ENCODE data around the gene TSPAN9.

Gene TSPAN9

DNA sequence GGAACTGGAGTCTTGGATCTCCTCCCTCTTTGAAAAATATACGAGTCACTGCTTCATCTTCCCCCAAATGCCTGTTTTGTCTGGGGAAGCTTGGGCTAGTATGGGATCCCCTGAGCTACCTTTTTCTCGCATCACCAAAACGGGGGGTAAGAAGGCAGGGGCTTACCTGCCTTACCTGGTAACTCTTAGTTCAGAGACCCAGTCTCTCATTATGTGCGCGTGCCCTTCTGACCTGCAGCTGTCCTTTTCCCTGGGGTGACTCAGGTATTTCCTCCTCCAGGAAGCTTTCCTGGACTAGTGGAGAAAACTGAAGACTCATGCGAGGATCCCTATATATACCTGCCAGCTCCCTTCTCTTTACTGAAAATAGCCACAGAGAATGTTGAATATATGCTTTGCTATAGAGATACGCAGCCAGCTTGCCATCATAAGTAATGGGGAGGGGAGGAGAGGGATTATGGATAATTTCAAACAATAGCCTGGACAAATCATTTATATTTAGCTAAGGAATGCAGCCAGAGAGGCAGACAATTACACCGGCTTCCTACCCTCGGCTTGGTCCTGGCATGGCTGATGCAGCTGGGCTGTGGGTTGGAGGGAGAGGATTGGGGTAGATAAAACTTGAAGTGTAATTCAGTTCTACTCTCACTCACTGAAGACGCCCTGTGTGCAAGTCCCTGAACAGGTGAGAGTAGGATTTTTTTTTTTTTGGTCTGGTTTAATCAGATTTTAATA is 1.1 kb downstream of the TSPAN9 start:
- DNase-seq: no peak

DNA sequence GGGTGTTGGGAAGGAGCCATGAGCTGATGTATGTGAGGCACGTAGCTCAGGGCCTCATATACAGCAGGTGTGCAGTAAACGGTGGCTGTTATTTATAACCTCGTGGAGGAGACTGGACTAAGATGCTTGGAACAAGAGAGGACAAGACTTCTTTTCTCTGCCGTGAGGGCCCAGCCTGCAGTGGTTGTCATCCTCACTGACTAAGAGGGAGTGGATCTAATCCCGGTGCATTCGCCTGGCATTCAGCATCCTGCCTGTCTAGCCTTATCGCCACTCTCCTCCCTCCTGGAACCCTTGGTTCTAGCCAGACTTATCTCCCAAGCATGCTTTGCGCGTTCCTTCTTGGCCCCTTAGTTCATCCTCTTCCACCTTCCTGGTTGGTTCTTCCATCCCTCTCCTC is 3.9 kb downstream of the TSPAN9 start:
- no peak for DNase-seq

DNA sequence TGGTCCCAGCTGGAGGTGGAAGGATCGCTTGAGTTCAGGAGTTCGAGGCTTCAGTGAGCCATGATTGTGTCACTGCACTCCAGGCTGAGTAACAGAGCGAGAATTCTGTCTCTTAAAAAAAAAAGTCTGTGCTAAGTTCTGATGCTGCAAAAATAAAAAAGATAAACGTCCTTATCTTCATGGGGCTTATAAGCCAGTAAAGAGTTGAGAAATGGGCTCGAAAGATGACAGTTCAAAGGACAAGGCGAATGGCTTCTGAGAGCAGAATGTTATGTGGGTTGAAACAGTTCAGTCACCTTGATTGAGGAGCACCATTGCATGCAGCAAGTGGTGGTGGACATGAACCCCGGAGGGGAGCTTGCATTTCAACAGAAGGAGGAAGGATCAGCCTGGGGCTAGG is 4.7 kb downstream of the TSPAN9 start:
- no peak for DNase-seq

DNA sequence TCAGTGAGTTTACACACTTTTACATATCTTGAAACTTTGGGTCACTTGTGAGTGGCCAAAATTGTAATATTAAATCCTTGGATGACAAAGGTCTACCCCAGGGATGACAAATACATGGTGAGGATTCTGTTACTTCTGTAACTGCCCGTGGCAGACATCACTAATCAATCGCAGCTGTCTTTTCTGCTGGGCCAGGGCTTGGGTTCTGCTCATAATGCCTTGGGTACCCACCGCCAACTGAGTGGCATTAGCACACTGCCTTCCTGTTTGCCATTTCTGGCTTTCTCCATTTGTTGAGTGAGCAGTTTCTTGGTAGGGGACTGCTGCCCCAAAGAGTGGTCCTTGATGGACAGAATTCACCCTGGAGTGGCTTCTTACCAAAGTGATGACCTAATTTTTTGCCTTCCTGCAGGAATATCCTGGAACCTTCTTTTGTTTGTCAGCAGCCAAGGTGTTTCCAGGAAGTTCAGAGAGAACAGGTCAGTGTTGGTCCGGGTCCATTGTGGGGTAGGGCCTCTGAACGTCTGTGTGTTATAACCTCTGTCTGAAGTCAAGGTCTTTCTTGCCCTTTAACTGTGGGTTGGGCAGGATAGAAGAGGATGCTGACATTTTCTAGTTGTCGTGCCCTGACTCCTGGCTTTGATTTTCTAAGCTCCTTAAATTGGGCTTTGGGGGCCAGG is 6.2 kb downstream of the TSPAN9 start:
- DNase-seq: no peak

DNA sequence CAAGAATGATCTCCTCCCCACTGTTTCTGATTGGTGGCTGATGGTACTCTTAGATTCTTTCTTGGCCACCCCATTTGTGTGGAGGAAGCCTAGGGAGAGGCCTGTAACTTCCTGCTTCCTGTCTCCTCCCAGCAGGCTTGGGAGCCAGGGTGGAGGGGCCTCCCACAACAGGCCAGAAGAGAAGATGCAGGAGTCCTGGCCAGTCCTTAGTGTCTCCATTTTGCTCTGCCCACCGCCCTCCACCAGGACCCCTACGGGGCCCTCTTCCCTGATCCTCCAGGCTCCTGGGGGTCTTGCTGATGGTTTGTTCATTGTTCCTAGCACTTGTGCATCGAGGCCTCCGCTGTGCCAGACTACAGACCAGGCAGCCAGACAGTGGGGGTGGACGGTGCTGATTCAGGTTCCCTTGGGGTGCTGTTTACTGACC is 6.8 kb downstream of the TSPAN9 start:
- no peak for DNase-seq

DNA sequence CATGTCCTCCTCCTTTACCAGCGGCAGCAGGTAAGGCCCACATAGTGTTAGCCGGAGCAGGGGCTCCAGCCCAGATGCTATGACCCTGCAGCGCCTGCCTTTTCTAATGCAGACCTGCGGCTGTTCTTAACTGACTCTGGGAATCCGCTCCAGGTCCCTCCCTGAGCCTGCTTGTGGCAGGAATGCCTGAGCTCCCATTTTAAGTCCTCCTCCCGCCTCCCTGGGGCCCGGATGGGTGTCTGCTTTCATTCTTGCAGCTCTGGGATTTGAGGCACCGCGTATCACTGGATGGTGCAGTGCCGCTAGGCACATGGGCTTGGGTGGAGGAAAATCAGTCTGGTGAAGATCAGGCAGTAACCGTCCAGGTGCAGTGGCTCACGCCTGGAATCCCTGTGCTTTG is 7.6 kb downstream of the TSPAN9 start:
- DNase-seq: no peak

DNA sequence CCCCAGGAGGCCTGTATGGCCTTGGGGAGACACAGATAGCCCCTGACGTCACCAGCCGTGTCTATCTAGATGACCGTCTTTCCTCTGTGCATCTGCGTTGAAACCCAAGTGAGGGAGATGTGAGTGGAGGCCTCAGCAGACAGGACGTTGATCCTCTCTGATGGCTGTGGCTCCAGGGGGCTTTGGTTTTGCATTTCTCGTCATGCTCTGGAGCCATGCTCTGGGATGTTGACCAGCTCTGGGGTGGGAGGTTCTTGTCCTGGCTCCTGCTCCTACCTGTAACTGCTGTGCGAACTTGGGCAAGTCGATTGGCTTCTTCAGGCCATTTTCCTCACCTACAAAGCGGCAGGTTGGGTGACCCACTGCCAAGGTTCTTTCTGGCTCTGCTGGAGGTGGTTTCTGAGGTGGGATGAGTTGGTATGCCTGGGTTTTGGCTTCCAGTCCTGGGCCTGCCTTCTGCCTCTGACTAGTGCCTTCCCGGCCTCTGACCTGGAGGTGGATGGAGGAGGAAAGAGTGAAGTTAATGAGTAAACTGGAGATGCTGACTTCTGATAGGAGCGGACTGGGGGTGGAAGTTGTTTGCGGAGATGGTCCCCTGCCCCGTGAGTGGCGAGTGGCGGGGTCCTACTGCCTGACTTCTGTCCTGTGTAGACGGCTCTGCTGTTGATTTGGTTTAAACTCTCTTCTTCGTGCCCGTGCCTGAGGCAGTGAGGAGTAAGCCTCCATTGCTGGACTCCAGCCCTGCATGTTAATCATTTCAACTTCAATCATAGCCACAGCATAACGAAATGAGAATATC is 8.4 kb downstream of the TSPAN9 start:
- DNase-seq: no peak

DNA sequence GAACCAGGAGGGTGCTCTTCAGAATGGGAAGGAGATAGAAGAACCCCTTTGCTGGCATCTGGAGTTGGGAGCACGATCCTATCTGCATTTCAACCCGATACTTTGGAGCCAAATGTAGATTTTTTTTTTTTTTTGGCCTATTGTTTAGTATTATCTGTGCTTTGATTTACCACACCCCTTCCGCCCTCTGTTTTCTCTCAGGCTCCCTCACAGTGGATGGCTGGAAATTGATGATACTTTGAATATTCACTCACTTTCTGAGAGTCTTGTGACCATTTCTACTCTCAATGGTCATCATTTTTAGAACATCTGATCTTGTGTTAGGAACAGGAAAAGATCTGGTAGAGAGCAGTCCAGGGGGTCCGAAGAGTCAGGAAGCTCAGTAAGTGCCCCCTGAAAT is 9.0 kb downstream of the TSPAN9 start:
- DNase-seq: no peak

DNA sequence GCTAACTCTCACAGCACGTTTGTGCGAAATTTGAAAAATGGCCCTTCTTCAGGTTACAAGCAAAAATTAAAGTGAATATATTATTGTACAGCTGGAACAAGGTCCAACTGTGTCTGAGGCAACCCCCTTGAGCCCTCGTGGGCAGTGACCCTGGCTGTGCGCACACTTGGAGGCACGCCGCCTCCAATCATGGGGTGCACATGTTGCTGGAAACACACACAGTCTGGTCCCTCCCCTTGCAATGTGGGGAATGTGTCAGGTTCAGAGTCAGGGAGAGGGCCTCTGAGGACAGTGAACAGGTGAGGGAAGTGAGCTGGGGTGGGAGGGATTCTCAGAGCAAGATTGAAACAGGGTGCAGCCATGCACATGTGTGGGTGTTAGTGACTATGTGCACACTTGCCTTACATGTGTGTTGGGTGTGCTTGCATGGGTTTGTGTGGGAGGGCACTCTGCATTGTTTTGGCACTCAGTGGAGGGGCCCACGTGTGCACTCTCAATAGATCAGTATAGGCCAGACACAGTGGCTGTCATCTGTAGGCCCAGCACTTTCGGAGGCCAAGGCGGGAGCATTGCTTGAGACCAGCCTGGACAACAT is 9.6 kb downstream of the TSPAN9 start:
- DNase-seq: no peak

DNA sequence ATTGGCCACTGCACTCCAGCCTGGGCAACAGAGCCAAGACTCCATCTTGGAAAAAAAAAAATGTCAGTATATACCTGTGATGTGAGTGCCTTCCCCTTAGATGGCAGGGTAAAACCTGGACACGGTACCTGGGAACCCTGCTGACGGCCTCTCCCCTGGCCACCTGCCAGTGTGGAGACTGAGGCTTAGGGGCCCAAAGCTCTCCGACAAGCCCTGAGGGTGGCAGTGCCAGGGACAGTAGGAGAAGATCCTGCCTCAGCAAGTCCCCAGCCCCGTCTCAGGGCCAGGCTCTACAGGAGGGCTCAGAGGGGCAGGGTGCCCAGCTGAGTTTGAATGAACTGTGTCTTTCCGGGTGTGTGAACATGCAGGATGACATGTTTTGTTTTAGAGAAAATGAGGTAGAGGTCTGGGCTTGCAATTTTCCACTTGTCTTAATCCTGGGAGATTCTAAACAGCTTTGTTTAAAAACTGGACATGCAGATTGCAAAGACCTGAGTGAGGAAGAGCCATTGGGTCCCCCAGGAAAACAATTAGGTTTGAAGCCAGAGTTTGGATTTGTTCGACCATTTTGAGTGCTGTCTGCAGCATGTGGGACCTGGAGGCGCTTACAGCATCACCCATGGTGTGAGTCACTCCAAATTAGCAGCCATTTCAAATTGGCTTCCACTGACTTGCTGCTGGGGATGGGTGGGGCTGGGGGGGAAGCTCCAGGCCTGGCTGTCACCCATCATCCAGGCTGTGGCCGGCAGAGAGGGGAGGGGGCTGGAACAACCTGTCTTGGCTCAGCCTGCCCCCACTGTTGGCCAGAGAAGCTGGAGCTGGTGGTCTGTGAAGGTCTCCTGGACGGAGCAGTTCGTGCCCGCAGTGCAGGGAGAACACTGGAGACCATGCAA is 10.8 kb downstream of the TSPAN9 start:
- DNase-seq: no peak

DNA sequence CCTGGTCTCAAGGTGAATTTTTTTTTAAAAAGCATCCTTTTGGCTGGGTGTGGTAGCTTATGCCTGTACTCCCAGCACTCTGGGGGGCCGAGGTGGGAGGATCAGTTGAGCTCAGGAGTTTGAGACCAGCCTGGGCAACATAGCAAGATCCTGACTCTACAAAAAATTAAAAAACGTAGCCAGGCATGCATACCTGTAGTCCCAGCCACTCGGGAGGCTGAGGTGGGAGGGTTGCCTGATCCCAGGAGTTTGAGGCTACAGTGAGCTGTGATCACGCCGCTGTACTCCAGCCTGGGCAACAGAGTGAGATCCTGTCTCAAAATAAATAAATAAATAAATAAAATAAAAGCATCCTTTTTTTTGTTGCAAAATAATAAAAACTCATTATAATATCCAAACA is 12.4 kb downstream of the TSPAN9 start:
- DNase-seq: no peak

DNA sequence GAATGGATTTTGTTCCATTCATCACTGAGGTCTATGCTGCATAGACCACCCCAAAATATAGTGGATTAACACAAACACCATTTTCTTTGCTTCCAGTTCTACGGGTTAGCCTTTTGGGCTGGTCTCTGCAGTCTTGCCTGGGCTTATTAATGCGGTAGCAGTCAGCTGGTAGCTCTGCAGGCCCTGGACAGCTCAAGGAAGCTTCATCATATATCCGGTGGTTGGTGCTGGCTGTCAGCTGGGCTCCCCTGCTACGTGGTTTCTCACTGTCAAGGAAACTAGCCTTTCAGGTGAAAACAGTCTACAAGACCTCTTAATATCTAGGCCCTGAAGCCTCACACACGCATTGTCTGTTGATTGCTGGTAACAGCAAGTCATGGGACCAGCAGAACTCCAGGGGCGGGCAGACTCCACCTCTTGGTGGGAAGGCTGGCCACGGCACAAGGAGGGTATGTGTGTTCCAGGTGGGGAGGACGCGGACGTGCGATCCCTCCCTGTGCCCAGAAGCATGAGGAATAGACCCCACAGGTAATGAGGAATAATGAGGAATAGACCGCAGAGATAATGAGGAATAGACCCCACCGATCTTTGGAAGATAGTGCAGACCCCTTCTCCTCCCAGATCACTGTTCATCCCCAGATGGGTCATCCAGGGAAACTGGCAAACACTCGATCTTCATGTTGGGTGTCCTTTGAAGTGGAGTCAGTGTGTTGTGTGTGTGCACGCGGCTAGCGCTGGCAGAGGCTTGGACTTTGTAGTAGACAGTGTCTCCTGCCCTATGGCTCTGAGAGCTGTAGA is 13.3 kb downstream of the TSPAN9 start:
- no peak for DNase-seq

DNA sequence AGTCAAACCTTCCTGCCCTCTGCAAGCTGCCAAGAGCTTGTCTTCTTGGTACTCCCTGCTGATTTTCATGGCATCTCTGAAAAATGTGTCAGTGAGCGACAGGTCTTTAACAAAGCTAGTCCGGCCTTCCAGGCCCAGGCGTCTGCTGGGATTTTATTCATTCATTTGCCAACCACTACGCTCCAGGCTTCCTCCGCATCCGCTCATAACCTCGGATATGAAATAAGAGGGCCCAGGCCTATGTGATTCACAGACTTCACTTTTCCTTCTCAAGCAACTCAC is 13.8 kb downstream of the TSPAN9 start:
- no peak for DNase-seq

DNA sequence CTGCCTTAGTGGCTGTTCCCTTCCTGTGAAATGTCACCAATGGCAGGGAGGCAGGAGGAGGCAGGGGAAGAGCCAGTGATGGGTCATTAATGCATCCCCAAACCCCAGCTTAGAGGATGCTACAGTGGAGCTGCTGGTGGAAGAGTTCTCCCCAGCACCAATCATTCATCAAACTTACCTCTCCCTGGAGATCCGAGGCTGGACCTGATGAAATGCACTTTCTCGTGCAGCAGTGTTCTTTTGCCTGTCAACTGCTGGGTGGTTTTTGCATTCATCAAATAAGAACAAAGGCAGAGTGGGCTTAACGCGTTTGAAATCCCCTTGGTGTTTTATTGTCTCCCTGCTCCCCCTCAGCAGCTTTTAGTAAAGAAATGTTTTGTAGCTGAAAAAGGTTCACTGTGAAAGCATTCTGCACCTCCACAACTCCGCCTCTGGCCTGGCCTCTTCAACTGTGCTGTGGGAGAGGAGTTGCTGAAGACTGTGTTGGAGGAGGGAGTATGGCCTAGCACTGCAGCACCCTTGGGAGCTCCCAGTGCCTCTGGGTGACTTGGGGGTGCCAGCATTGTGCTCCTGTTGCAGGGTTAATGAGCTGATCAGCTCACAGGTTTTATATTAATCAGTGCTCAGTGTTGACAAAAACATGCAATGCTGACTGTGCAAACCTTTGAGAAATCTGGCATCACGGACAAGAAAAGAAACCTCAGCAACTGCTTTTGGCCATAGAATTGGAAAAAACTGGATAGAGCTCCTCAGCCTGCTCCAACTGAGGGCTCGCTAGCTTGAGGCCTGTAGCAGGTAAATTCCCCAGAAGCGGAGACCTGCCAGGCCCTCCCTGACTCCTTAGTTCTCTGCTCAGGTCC is 14.4 kb downstream of the TSPAN9 start:
- no peak for DNase-seq

DNA sequence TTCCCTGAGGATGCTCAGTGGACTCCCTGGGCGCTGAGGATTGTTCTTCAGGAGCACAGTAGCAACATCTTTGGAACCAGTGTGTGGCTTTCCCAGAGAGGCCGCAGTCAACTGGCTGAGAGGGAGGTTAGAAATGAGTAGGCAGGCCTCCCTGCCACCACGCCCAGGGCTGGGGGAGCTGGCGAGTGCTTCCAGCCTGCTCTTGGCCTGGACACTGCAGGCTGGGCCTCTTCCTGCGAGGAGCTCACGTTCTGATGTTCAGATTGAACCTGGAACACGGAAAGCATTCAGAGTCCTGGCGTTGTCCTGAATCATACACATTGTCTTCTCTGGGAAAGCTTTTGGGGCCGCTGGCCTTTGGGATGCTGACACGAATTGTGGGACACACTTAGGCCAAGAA is 15.6 kb downstream of the TSPAN9 start:
- DNase-seq: no peak

DNA sequence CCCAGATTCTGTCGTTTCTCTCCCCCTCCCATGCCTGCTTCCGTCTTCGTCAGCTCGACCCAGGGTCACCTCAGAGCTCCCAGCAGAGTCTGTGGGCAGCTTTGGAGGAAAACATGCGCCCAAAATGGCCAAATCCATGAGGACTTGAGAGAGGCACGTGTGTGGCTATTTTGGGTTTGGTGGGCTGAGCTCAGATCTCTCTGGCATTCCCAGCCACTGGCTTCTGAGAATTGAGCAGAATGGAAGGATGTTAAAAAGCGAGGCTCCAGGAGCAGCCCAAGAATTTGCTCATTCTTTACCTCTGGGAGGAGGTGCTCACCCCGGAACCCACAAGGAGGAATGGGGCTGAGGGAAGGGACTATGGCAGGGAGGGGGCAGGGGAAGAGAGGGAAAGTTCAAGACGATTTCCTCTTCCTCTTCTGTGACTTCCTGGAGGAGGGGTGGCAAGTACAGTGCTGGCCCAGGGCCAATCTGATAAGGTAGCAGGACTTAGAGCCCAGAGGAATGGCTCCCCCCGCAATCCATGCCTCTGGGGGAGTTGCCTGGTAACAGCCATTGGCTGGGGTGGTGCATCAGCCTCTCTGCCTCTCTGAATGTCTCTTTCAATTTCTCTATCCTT is 20.1 kb downstream of the TSPAN9 start:
- peak; percentile 32 for DNase-seq

DNA sequence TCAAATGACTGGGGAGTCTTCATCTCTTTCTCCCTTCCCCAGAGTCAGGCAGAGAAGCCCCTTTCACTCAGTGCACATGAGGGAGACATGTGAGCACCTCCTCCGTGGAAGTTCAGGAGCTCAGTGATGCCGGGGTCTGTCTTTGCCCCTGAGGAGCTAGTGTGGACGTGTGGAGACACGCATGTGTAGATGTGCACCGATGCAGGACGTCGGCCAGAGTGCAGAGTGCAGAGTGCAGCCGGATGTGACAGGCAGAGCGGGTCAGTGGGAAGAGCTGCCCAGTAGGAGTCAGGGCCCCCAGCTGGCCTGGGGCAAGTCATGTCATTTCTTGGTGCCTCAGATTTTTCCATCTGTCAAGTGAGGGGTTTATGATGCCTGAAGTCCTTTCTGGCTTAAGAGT is 20.7 kb downstream of the TSPAN9 start:
- no peak for DNase-seq

DNA sequence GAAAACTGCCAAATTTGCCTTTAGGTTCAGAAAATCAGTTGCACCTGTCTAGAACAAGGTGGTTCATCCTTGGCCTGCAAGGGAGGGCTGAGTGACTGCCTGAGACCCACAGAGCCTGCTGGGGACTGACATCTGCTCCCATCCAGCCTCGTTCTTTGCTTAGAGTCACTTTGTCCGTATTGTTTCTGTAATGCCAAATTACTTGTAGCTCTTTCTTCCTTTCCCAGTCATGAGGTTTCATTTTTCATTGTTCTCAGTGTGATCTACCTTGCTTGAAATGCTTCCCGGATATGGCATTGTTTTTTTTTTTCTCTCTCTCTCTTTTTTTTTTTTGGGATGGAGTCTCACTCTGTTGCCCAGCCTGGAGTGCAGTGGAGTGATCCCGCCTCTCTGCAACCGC is 21.3 kb downstream of the TSPAN9 start:
- no peak for DNase-seq

DNA sequence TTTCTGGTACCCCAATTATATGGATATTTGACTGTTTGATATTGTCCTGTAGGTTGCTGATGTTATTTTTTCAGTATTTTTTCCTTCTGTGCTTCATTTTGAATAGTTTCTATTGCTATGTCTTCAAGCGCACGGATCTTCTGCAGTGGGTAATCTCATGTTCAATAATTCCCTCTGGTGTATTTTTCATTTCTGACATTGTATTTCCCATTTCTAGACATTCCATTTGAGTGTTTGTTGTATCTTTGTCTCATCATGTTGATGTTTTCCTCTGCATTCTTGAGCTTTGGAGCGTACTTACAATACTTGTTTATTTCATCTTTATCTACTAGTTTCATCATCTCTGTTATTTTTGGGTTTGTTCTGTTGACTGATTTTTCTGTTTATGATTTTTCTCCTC is 22.0 kb downstream of the TSPAN9 start:
- DNase-seq: no peak
